C1 segment of cervical spinal cord (tissue), 14 donors: ENCODE results near the gene SUGP2.
"Not testable (repeated sequence)": the region's sequence is repeated elsewhere in the genome, so short reads cannot be mapped to it uniquely, and the experiment has no call there.

Experiments used
- DNase-seq, 14 donors: peaks; one replicate each; lab custom pipeline; 2025; lab: John Stamatoyannopoulos, UW

The SUGP2 gene

GRCh38 chr19:19033176-19033425 lies 216 bp downstream of the SUGP2 start:
- peak in 1 of 14 donors; percentile 28 for DNase-seq

- DNase-seq: peak; percentile 16 to 88 (median 68)
Observed at GRCh38 chr19:19032420-19033175, 719 bp downstream of the SUGP2 start.

GRCh38 chr19:19031891-19032290 lies 1.4 kb downstream of the SUGP2 start:
- DNase-seq: no peak

GRCh38 chr19:19028526-19028925 lies 4.8 kb downstream of the SUGP2 start:
- DNase-seq: no peak

- no peak for DNase-seq
Observed at GRCh38 chr19:19027228-19027627, 6.1 kb downstream of the SUGP2 start.

GRCh38 chr19:19026299-19026971 lies 6.9 kb downstream of the SUGP2 start:
- no peak for DNase-seq

GRCh38 chr19:19025861-19026260 lies 7.5 kb downstream of the SUGP2 start:
- no peak for DNase-seq

GRCh38 chr19:19023376-19023775 lies 9.9 kb downstream of the SUGP2 start:
- DNase-seq: not testable (repeated sequence)

GRCh38 chr19:19022380-19022961 lies 10.8 kb downstream of the SUGP2 start:
- DNase-seq: no peak

- no peak for DNase-seq
Observed at GRCh38 chr19:19021115-19021514, 12.2 kb downstream of the SUGP2 start.

- no peak for DNase-seq
Observed at GRCh38 chr19:19010551-19010950, 22.8 kb downstream of the SUGP2 start.

GRCh38 chr19:19009951-19010350 lies 23.4 kb downstream of the SUGP2 start:
- no peak for DNase-seq

GRCh38 chr19:19006213-19006612 lies 27.1 kb downstream of the SUGP2 start:
- DNase-seq: no peak

- no peak for DNase-seq
Observed at GRCh38 chr19:19004144-19004543, 29.2 kb downstream of the SUGP2 start.

GRCh38 chr19:18999896-19000620 lies 33.3 kb downstream of the SUGP2 start:
- DNase-seq: no peak

- DNase-seq: no peak
Observed at GRCh38 chr19:18999016-18999758, 34.1 kb downstream of the SUGP2 start.

- DNase-seq: no peak
Observed at GRCh38 chr19:18998276-18998675, 35.0 kb downstream of the SUGP2 start.

GRCh38 chr19:18996796-18997394 lies 36.4 kb downstream of the SUGP2 start:
- no peak for DNase-seq

GRCh38 chr19:18996351-18996750 lies 37.0 kb downstream of the SUGP2 start:
- DNase-seq: no peak

- DNase-seq: peak in 9 of 14 donors; percentile 3 to 56 (median 30)
Observed at GRCh38 chr19:18995804-18996241, 37.5 kb downstream of the SUGP2 start.

GRCh38 chr19:18993115-18993514 lies 40.2 kb downstream of the SUGP2 start:
- DNase-seq: no peak
